H1 (cell line): Measurements from ENCODE around the gene GJB6. TPM values are rescaled to one million over a fixed set of nuclear protein-coding genes. Genes with fewer than 3 reads are reported as not detected.

Experiments used
- CTCF ChIA-PET: fragments of 300-600 bp; sonication (Branson Sonifier 250); formaldehyde crosslinking; loops from one replicate; lab custom pipeline; 2021; ENCODE audit not compliant: partially characterized antibody; lab: Charles Lee
- POLR2A ChIA-PET: fragments of 300-600 bp; sonication (Branson Sonifier 250); formaldehyde crosslinking; loops from one replicate; lab custom pipeline; 2021; ENCODE audit warnings: inconsistent platforms; ENCODE audit not compliant: partially characterized antibody; lab: Charles Lee
- DNase-seq, 2 experiments: peaks; one replicate each; pipeline versions ENCODE4 v3.0.0 to v3.0.0-alpha.2; 2010 to 2022; ENCODE audit warnings: low spot score in 2 of 2, low read depth in 1 of 2, mixed read lengths in 1 of 2
- FAIRE-seq: peaks from 2 replicates; lab custom pipeline; 2011; peaks lifted over from hg19 to GRCh38; lab: Jason Lieb, UNC
- H2AFZ ChIP-seq: 2 replicates; pipeline ENCODE4 v1.8.1; 2012; ENCODE audit warnings: low read length, inconsistent platforms
- H2AK5ac ChIP-seq: 2 replicates; pipeline ENCODE4 v1.6.1; 2013; ENCODE audit warnings: low read depth, low read length
- H2BK120ac ChIP-seq: replicated peaks from 2 replicates; pipeline ENCODE3; 2013; ENCODE audit warnings: low read depth, low read length, inconsistent platforms
- H2BK12ac ChIP-seq: 2 replicates; pipeline ENCODE4 v1.6.1; 2013; ENCODE audit warnings: low read depth, low read length
- H2BK15ac ChIP-seq: 2 replicates; pipeline ENCODE4 v1.6.1; 2013; ENCODE audit warnings: low read length
- H2BK20ac ChIP-seq: 2 replicates; pipeline ENCODE4 v1.6.1; 2013; ENCODE audit warnings: low read length
- H2BK5ac ChIP-seq: 2 replicates; pipeline ENCODE4 v1.6.1; 2013; ENCODE audit warnings: low read depth, low read length
- H3K14ac ChIP-seq: 2 replicates; pipeline ENCODE4 v1.6.1; 2013; ENCODE audit warnings: inconsistent platforms; ENCODE audit not compliant: insufficient read length
- H3K18ac ChIP-seq: 2 replicates; pipeline ENCODE4 v1.6.1; 2013; ENCODE audit warnings: low read length; ENCODE audit errors: extremely low read depth
- H3K23ac ChIP-seq: 2 replicates; pipeline ENCODE4 v1.6.1; 2013; ENCODE audit warnings: inconsistent platforms; ENCODE audit not compliant: insufficient read length
- H3K23me2 ChIP-seq: 2 replicates; pipeline ENCODE4 v1.6.1; 2013; ENCODE audit warnings: low read depth, low read length
- H3K27ac ChIP-seq: 2 replicates; pipeline ENCODE4 v1.6.1; 2011; ENCODE audit warnings: low read depth, low read length, inconsistent platforms
- H3K27me3 ChIP-seq, 4 experiments: replicated peaks in 1 of 4; 1 replicate in 1 of 4; 2 replicates in 3 of 4; pipeline versions ENCODE4 v1.6.1 to v1.8.1; 2011 to 2013; ENCODE audit warnings: low read length in 3 of 4, mild to moderate bottlenecking in 3 of 4, inconsistent platforms in 2 of 4, mixed read lengths in 2 of 4, moderate library complexity in 1 of 4; ENCODE audit not compliant: control insufficient read depth in 3 of 4, insufficient read depth in 3 of 4; ENCODE audit errors: extremely low read depth in 1 of 4
- H3K36me3 ChIP-seq, 4 experiments: 2 replicates each; pipeline versions ENCODE4 v1.6.1 to v1.8.1; 2011 to 2013; ENCODE audit warnings: mild to moderate bottlenecking in 4 of 4, low read length in 3 of 4, moderate library complexity in 2 of 4, control low read depth in 1 of 4, inconsistent platforms in 1 of 4; ENCODE audit not compliant: insufficient read depth in 4 of 4, control insufficient read depth in 2 of 4
- H3K4ac ChIP-seq: replicated peaks from 2 replicates; pipeline ENCODE3; 2013; ENCODE audit warnings: low read length, low read depth, mixed read lengths, inconsistent platforms; ENCODE audit not compliant: insufficient read length
- H3K4me1 ChIP-seq, 4 experiments: replicated peaks in 1 of 4; 1 replicate in 1 of 4; 2 replicates in 3 of 4; pipeline versions ENCODE4 v1.6.1 to v1.8.1; 2011 to 2013; ENCODE audit warnings: low read length in 3 of 4, inconsistent platforms in 2 of 4, mixed read lengths in 1 of 4; ENCODE audit not compliant: insufficient read depth in 4 of 4, control insufficient read depth in 3 of 4
- H3K4me2 ChIP-seq, 2 experiments: 2 replicates each; pipeline versions ENCODE4 v1.6.1 to v1.8.1; 2011 to 2013; ENCODE audit warnings: low read depth in 2 of 2, low read length in 2 of 2, control low read depth in 1 of 2, inconsistent platforms in 1 of 2, mild to moderate bottlenecking in 1 of 2; ENCODE audit not compliant: insufficient read depth in 1 of 2
- H3K4me3 ChIP-seq, 4 experiments: fragments of 200-600, 300-600 bp in 1 of 4; sonication (generic), shearing (Covaris generic), sonication (Bioruptor Twin) in 1 of 4; 2 replicates each; pipeline versions ENCODE4 v1.5.1 to v1.8.1; 2011 to 2016; ENCODE audit warnings: low read length in 4 of 4, low read depth in 3 of 4, control low read depth in 2 of 4, inconsistent platforms in 2 of 4, mild to moderate bottlenecking in 2 of 4, mixed read lengths in 1 of 4, moderate library complexity in 1 of 4; ENCODE audit not compliant: insufficient read depth in 2 of 4; ENCODE audit errors: extremely low read depth in 1 of 4
- H3K56ac ChIP-seq: replicated peaks from 2 replicates; pipeline ENCODE3; 2013; ENCODE audit warnings: low read depth, mild to moderate bottlenecking, mixed read lengths, low read length, inconsistent platforms; ENCODE audit not compliant: insufficient read length
- H3K79me1 ChIP-seq: 2 replicates; pipeline ENCODE4 v1.6.1; 2013; ENCODE audit warnings: low read depth, low read length, control low read depth
- H3K79me2 ChIP-seq, 2 experiments: 2 replicates each; pipeline versions ENCODE4 v1.6.1 to v1.8.1; 2012 to 2013; ENCODE audit warnings: low read length in 2 of 2, mild to moderate bottlenecking in 2 of 2, inconsistent platforms in 1 of 2; ENCODE audit not compliant: insufficient read depth in 2 of 2, control insufficient read depth in 1 of 2
- H3K9ac ChIP-seq, 4 experiments: replicated peaks in 1 of 4; 1 replicate in 1 of 4; 2 replicates in 3 of 4; pipeline versions ENCODE4 v1.6.1 to v1.8.1; 2011 to 2013; ENCODE audit warnings: low read depth in 3 of 4, low read length in 3 of 4, control low read depth in 2 of 4, mild to moderate bottlenecking in 2 of 4, moderate library complexity in 2 of 4, inconsistent platforms in 1 of 4; ENCODE audit errors: extremely low read depth in 1 of 4
- H3K9me3 ChIP-seq, 2 experiments: 2 replicates each; pipeline versions ENCODE4 v1.6.1 to v1.8.1; 2012 to 2013; ENCODE audit warnings: mild to moderate bottlenecking in 2 of 2, moderate library complexity in 2 of 2, control low read depth in 1 of 2, inconsistent platforms in 1 of 2, low read depth in 1 of 2, low read length in 1 of 2, mixed read lengths in 1 of 2; ENCODE audit not compliant: insufficient read depth in 2 of 2
- H4K20me1 ChIP-seq, 2 experiments: replicated peaks in 1 of 2; 2 replicates each; pipeline versions ENCODE3 to v1.8.1; 2011 to 2013; ENCODE audit warnings: inconsistent platforms in 2 of 2, low read length in 2 of 2, mild to moderate bottlenecking in 1 of 2; ENCODE audit not compliant: insufficient read depth in 2 of 2, control insufficient read depth in 1 of 2
- H4K5ac ChIP-seq: 2 replicates; pipeline ENCODE4 v1.6.1; 2013; ENCODE audit warnings: low read length, low read depth, mixed read lengths, inconsistent platforms; ENCODE audit not compliant: insufficient read length
- H4K8ac ChIP-seq: 2 replicates; pipeline ENCODE4 v1.8.0; 2013; ENCODE audit warnings: mild to moderate bottlenecking, moderate library complexity, low read length, inconsistent platforms; ENCODE audit not compliant: insufficient read depth; ENCODE audit errors: extremely low read depth
- H4K91ac ChIP-seq: replicated peaks from 2 replicates; pipeline ENCODE3; 2013; ENCODE audit warnings: low read length, mixed read lengths, inconsistent platforms; ENCODE audit not compliant: insufficient read length
- ASH2L ChIP-seq: fragments of 200-600, 300-600 bp; sonication (generic); IDR thresholded peaks from one replicate; pipeline ENCODE4 v1.7.1; 2017; ENCODE audit warnings: low read length
- GABPA ChIP-seq: IDR thresholded peaks from 2 replicates; pipeline ENCODE4 v1.6.1; 2011; ENCODE audit warnings: mild to moderate bottlenecking, low read length, moderate library complexity, borderline replicate concordance; ENCODE audit not compliant: insufficient read depth
- PHF8 ChIP-seq: fragments of 200-600 bp; sonication (generic); conservative IDR thresholded peaks from 2 replicates; pipeline ENCODE4 v1.7.1; 2012; ENCODE audit warnings: low read depth, mild to moderate bottlenecking, inconsistent platforms, low read length, moderate library complexity
- POLR2AphosphoS5 ChIP-seq: IDR thresholded peaks from 2 replicates; pipeline ENCODE4 v1.6.1; 2011; ENCODE audit warnings: low read depth, low read length
- RFX5 ChIP-seq: IDR thresholded peaks from 2 replicates; pipeline ENCODE4 v1.6.1; 2011; ENCODE audit warnings: low read depth, low read length, improper control_type of control experiment, borderline replicate concordance
- SIN3A ChIP-seq, 2 experiments: IDR thresholded peaks in 1 of 2; conservative IDR thresholded peaks in 1 of 2; 2 replicates each; pipeline ENCODE4 v1.6.1; 2011 to 2012; ENCODE audit warnings: low read length in 2 of 2, improper control_type of control experiment in 1 of 2, low read depth in 1 of 2, mild to moderate bottlenecking in 1 of 2
- SP1 ChIP-seq: IDR thresholded peaks from 2 replicates; pipeline ENCODE4 v1.6.1; 2011; ENCODE audit warnings: low read depth, low read length
- SP2 ChIP-seq: IDR thresholded peaks from 2 replicates; pipeline ENCODE4 v1.6.1; 2012; ENCODE audit warnings: mild to moderate bottlenecking, low read length, inconsistent platforms
- TAF7 ChIP-seq: optimal IDR thresholded peaks from 2 replicates; pipeline ENCODE3; 2011; ENCODE audit warnings: low read depth, mild to moderate bottlenecking, inconsistent platforms, low read length, moderate library complexity, borderline replicate concordance
- TBP ChIP-seq: IDR thresholded peaks from 2 replicates; pipeline ENCODE4 v1.6.1; 2011; ENCODE audit warnings: low read depth, low read length, improper control_type of control experiment
- YY1 ChIP-seq: IDR thresholded peaks from 2 replicates; pipeline ENCODE4 v1.6.1; 2011; ENCODE audit warnings: low read depth, mild to moderate bottlenecking, low read length
- WGBS, 2 experiments: shearing (Covaris generic) in 1 of 2; methylation state at CpG; one replicate each; pipeline versions ENCODE4 v1.1.6 to v1.1.7; 2013 to 2015; ENCODE audit warnings: low lambda C conversion rate in 2 of 2, mixed read lengths in 2 of 2, inconsistent platforms in 1 of 2, low coverage in 1 of 2, missing lambda C conversion rate in 1 of 2; ENCODE audit not compliant: insufficient replicate concordance in 2 of 2, insufficient coverage in 1 of 2, insufficient read length in 1 of 2; ENCODE audit errors: extremely low coverage in 1 of 2, missing lambda C conversion rate in 1 of 2; 5-methylcytosine and 5-hydroxymethylcytosine counted together
- polyA plus RNA-seq, 7 experiments: library from polyadenylated mRNA; depleted of rRNA in 3 of 7; stranded (reverse) in 5 of 7; unstranded in 2 of 7; fragments of >200 nt in 5 of 7; fragments of 200-250 nt in 2 of 7; gene quantifications; 1 replicate in 5 of 7; 2 replicates in 1 of 7; 4 replicates in 1 of 7; pipeline versions ENCODE4 v1.2.1 to v1.2.3, GENCODE V29; 2011 to 2013; ENCODE audit warnings: missing spikeins in 2 of 7, mixed read lengths in 2 of 7
- total RNA-seq: library from RNA; stranded (reverse); fragmentation: NEBNext Ultra II Directional; extraction: Animal tissue kit (Norgen Biotek cat#: 25700); gene quantifications from 2 replicates; pipeline ENCODE4 v1.2.1, GENCODE V29; 2021

GJB6 gene
- total and polyA plus RNA-seq, 2 of the 8 experiments (the other 6 are each of a cell fraction or from before 2014, with no cell fraction given): not detected

DNA sequence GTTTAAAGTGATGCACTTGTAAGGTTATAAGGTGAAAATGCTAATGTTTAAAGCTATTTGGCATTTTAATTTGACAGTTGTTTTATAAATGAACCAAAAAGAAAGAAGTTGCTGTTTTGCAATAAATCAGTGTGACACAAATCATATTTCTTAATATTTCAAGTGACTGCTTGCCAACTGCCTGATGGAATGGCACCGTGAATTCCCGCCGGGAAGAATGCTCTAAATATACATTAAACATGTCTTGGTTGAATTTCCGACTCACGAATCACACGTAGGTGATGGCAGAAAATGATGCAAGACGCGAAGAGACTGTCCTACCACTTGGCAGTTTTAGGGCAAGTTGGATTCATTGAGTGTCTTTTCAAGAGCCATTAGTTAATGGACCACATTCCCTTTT is 36.3 kb downstream of the GJB6 start:
- H3K79me2 ChIP-seq: no peaks in the 10 kb centered on the region
- no peak overlapping the region for H3K27ac ChIP-seq
- H3K9ac ChIP-seq: no peak overlapping the region
- no peaks in the 10 kb centered on the region; a peak in 1 of 8 replicates for H3K36me3 ChIP-seq
- CTCF ChIA-PET: interaction anchor here (0.5 to 4.6 kb wide), 11 partner anchors 8 to 625 kb away, joined by 3 to 20 read pairs (median 4); no protein-coding TSS in a partner anchor
- no peak overlapping the region for H2BK20ac ChIP-seq
- H3K27me3 ChIP-seq: peaks cover 43 to 65% (median 61%) of the 10 kb centered on the region in 4 experiments
- H3K14ac ChIP-seq: no peak overlapping the region
- H4K8ac ChIP-seq: no peak overlapping the region
- H3K79me1 ChIP-seq: no peaks in the 10 kb centered on the region; the same call in 1 of the 2 replicates
- H2BK5ac ChIP-seq: no peak overlapping the region
- no peaks in the 10 kb centered on the region for H3K9me3 ChIP-seq
- H3K4me2 ChIP-seq: no peak overlapping the region
- POLR2A ChIA-PET: no interaction called here
- no peak overlapping the region for H2BK15ac ChIP-seq
- H3K4me3 ChIP-seq: no peak overlapping the region
- no peak overlapping the region for H3K56ac ChIP-seq
- peaks cover 0 to 13% (median 5%) of the 10 kb centered on the region in 4 experiments; a peak in 6 of 7 replicates for H3K4me1 ChIP-seq
- no peak overlapping the region for H3K4ac ChIP-seq
- FAIRE-seq (peak; percentile 50), DNase-seq (no peak)
- WGBS, 2 experiments: 86% methylated on average over 8 of the region's 8 CpGs; no CpG with 5 or more reads in 1 of the 2 experiments
- no peak overlapping the region for H3K18ac ChIP-seq
- H3K23me2 ChIP-seq: peaks cover 6% of the 10 kb centered on the region; the same call in 1 of the 2 replicates
- no peak overlapping the region for H4K91ac ChIP-seq
- H2AK5ac ChIP-seq: no peak overlapping the region
- H3K23ac ChIP-seq: no peak overlapping the region
- H2AFZ ChIP-seq: no peak overlapping the region
- no peak overlapping the region for H4K5ac ChIP-seq
- H2BK12ac ChIP-seq: no peak overlapping the region
- H2BK120ac ChIP-seq: no peak overlapping the region
- H4K20me1 ChIP-seq: peaks cover 0 to 9% of the 10 kb centered on the region in 2 experiments
- TF ChIP-seq TBP (no peak), RFX5 (no peak), PHF8 (no peak), GABPA (no peak), SIN3A (conservative IDR thresholded peaks at IDR 0.05 in 1 of 2, IDR thresholded peaks at IDR 0.05 in 1 of 2; ENCODE audit: low read depth in 1 of 2, low read length in 2 of 2) (no peak), TAF7 (no peak), SP1 (no peak), ASH2L (no peak), SP2 (no peak), POLR2AphosphoS5 (no peak), YY1 (no peak)
